Measurements from ENCODE around the gene NLK. TPM values are rescaled to one million over a fixed set of nuclear protein-coding genes. Genes with fewer than 3 reads are reported as not detected.
"Not testable (repeated sequence)": the region's sequence is repeated elsewhere in the genome, so short reads cannot be mapped to it uniquely, and the experiment has no call there.

The NLK gene
- total and polyA plus RNA-seq, 7 donors, result 4.0 to 13.0 (median 8.1) TPM

DNA sequence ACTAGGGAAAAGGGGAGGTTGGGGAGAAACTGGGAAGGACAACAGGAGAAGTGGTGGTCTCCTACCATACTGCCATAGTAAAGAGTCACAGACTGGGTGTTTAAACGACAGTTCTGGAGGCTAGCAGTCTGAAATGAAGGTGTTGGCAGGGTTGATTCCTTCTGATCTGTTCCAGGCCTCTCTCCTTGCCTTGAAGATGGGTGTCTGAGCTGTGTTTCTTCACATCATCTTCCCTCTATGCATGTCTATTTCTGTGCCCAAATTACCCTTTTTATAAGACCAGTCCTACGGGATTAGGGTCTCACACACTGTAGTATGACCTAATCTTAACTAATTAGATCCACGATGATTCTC lies 196.8 kb downstream of the NLK start:
- H3K4me3 ChIP-seq, result no peak overlapping the region
- no peaks in the 10 kb centered on the region for H3K27me3 ChIP-seq (ENCODE audit: insufficient read depth in 3 of 3, low read length in 2 of 3)
- ATAC-seq (no peak), DNase-seq (no peak)
- H3K36me3 ChIP-seq (ENCODE audit: insufficient read depth in 1 of 2, low read depth in 1 of 2), result no peaks in the 10 kb centered on the region
- no peaks in the 10 kb centered on the region for H3K9me3 ChIP-seq
- intact Hi-C loops (cut with DNase I), result no loop called here
- 60 to 74% (median 66%) methylated on average over 3 of the region's 3 CpGs for WGBS, 3 donors
- TF ChIP-seq, protein P1, sequence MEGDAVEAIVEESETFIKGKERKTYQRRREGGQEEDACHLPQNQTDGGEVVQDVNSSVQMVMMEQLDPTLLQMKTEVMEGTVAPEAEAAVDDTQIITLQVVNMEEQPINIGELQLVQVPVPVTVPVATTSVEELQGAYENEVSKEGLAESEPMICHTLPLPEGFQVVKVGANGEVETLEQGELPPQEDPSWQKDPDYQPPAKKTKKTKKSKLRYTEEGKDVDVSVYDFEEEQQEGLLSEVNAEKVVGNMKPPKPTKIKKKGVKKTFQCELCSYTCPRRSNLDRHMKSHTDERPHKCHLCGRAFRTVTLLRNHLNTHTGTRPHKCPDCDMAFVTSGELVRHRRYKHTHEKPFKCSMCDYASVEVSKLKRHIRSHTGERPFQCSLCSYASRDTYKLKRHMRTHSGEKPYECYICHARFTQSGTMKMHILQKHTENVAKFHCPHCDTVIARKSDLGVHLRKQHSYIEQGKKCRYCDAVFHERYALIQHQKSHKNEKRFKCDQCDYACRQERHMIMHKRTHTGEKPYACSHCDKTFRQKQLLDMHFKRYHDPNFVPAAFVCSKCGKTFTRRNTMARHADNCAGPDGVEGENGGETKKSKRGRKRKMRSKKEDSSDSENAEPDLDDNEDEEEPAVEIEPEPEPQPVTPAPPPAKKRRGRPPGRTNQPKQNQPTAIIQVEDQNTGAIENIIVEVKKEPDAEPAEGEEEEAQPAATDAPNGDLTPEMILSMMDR (IDR thresholded peaks at IDR 0.05), result no peak
- H3K27ac ChIP-seq, result no peak overlapping the region
- H3K4me1 ChIP-seq, result no peaks in the 10 kb centered on the region

DNA sequence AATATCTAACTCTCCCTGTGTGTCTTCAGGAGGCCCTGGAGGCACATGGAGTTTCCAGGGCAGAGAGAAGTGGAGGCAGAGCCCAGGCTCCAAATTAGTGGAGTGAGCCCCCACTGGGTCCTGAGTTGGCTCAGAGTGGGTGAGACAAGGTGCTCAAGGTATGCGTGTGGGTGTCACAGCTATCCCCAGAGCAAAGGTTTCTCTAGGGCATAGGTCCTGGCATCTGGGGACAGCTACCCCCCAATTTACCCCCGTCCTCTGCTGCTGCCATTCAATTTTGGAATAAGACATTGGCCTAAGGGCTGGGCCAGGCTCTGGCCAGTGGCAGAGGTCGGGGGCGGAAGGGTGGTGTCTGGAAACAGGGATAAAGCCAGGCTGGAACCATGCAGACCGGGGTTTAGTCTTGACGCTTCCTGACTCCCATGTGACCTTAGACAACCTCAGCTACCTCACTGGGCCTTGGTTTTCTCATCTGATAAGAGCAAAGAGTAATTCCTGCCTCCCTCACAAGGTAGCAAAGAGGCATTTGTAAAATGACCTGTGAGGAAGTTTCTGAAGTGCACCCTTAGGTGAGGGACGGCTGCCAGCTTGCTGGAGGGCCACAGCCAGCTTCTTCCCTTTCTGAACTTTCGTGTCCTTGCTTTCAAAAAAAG lies 198.3 kb downstream of the NLK start:
- Histone ChIP-seq H3K27ac (no peak overlapping the region), H3K9me3 (no peaks in the 10 kb centered on the region), H3K4me1 (no peaks in the 10 kb centered on the region), H3K4me3 (no peak overlapping the region), H3K36me3 (ENCODE audit: insufficient read depth in 1 of 2, low read depth in 1 of 2) (no peaks in the 10 kb centered on the region), H3K27me3 (ENCODE audit: insufficient read depth in 3 of 3, low read length in 2 of 3) (no peaks in the 10 kb centered on the region)
- TF ChIP-seq, protein P1 (IDR thresholded peaks at IDR 0.05), result no peak
- intact Hi-C loops (cut with DNase I), result loop anchor here in 1 of 2 donors (10.0 kb wide), 1 partner anchor 64 kb away; no protein-coding TSS in a partner anchor
- DNase-seq (no peak), ATAC-seq (no peak)
- WGBS, 3 donors, result 69 to 75% (median 73%) methylated on average over 8 of the region's 8 CpGs

DNA sequence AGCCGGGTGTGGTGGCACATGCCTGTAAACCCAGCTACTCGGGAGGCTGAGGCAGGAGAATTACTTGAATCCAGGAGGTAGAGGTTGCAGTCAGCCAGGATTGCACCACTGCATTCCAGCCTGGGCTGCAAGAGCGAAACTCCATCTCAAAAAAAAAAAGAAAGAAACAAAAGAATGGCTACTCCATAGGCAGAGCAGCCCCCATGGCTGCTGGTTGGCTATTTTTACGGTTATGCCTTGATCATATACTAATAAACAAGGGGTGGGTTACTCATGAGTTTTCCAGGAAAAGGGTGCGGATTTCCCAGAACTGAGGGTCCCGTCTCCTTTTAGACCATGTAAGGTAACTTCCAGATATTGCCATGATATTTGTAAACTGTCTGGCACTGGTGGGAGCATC lies 200.3 kb downstream of the NLK start:
- H3K9me3 ChIP-seq, result no peaks in the 10 kb centered on the region
- H3K27me3 ChIP-seq (ENCODE audit: insufficient read depth in 3 of 3, low read length in 2 of 3), result peaks cover 0 to 3% (median 0%) of the 10 kb centered on the region in 3 donors
- no peaks in the 10 kb centered on the region for H3K4me1 ChIP-seq
- ATAC-seq (no peak), DNase-seq (no peak)
- intact Hi-C loops (cut with DNase I), result loop anchor here in 1 of 2 donors (10.0 kb wide), 1 partner anchor 62 kb away; no protein-coding TSS in a partner anchor
- no peak overlapping the region for H3K27ac ChIP-seq
- H3K36me3 ChIP-seq (ENCODE audit: insufficient read depth in 1 of 2, low read depth in 1 of 2), result no peaks in the 10 kb centered on the region
- H3K4me3 ChIP-seq, result no peak overlapping the region
- 76 to 82% (median 78%) methylated on average over 6 of the region's 6 CpGs for WGBS, 3 donors
- TF ChIP-seq, protein P1 (IDR thresholded peaks at IDR 0.05), result no peak

DNA sequence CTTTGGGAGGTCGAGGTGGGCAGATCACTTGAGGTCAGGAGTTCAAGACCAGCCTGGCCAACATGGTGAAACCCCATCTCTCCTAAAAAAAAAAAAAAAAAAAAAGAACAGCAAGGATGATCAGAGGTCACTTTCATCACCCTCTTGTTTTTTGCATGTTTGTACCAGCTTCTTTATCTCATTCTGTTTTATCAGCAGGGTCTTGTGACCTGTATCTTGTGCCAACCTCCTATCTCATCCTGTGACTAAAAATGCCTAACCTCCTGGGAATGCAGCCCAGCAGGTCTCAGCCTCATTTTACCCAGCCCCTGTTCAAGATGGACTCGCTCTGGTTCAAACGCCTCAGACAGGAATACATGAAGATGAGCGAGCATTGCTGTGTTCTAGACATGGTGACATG lies 200.8 kb downstream of the NLK start:
- H3K4me1 ChIP-seq; H3K4me3 ChIP-seq; DNase-seq; ATAC-seq; H3K36me3 ChIP-seq (ENCODE audit: insufficient read depth in 1 of 2, low read depth in 1 of 2); H3K27me3 ChIP-seq (ENCODE audit: insufficient read depth in 3 of 3, low read length in 2 of 3); H3K27ac ChIP-seq; H3K9me3 ChIP-seq: not testable (repeated sequence)
- WGBS, 3 donors, result 77 to 85% (median 81%) methylated on average over 4 of the region's 4 CpGs
- intact Hi-C loops (cut with DNase I), result loop anchor here in 1 of 2 donors (10.0 kb wide), 1 partner anchor 62 kb away; no protein-coding TSS in a partner anchor

DNA sequence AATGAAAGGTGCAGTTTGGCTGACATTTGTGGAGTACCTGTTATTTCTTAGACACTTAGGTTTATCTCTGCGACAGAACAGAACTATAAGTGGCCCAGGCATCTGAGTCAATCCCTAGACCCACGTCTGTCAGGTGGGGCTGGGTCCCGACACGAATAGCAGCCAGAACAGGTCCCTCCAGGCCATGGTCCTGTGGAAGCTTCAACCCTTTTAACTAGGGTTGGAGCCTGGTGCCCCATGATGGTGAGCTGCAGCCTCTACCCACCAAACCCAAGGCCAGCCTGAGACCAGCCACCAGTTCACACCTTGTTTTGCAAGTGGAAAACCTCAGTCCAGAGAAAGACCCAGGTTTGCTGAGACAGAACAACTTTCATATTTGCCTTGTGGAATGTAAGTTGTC lies 202.0 kb downstream of the NLK start:
- Histone ChIP-seq H3K4me3 (no peak overlapping the region), H3K4me1 (no peaks in the 10 kb centered on the region), H3K9me3 (no peaks in the 10 kb centered on the region), H3K36me3 (ENCODE audit: insufficient read depth in 1 of 2, low read depth in 1 of 2) (no peaks in the 10 kb centered on the region), H3K27me3 (ENCODE audit: insufficient read depth in 3 of 3, low read length in 2 of 3) (peaks cover 0 to 7% (median 0%) of the 10 kb centered on the region in 3 donors), H3K27ac (no peak overlapping the region)
- ATAC-seq (no peak), DNase-seq (no peak)
- TF ChIP-seq, protein P1 (IDR thresholded peaks at IDR 0.05), result no peak
- intact Hi-C loops (cut with DNase I), result loop anchor here in 1 of 2 donors (10.0 kb wide), 1 partner anchor 60 kb away; no protein-coding TSS in a partner anchor
- WGBS, 3 donors, result 83 to 92% (median 86%) methylated on average over 4 of the region's 4 CpGs

Other genes starting within 250 kb of the NLK start
- gene NOS2, start 242.1 kb upstream of the NLK start, total RNA-seq, result under 1 TPM; 0.06 to 0.79 (median 0.29) TPM
- under 1 TPM; 0.09 to 0.14 (median 0.09) TPM for gene NOS2, start 242.1 kb upstream of the NLK start, polyA plus RNA-seq
- gene LYRM9, start 149.3 kb upstream of the NLK start, total RNA-seq, result 1 to 10 TPM; 4.5 to 8.1 (median 6.5) TPM
- gene LYRM9, start 149.3 kb upstream of the NLK start, polyA plus RNA-seq, result 10 to 100 TPM in 1 of 3 donors, 1 to 10 TPM in 2; 4.7 to 11.3 (median 5.8) TPM